GM12872 (cell line): ENCODE measurements around the gene ZNF219.

ENCODE experiments used
- CTCF ChIP-seq: IDR thresholded peaks from 3 replicates; pipeline ENCODE4 v1.5.1; 2011; ENCODE audit warnings: low read depth, mild to moderate bottlenecking, low read length, moderate library complexity; ENCODE audit not compliant: insufficient read depth

The ZNF219 gene

GRCh38 chr14:21084396-21084795, 14.1 kb downstream of the ZNF219 start:
- no peak for TF ChIP-seq CTCF

- TF ChIP-seq CTCF = no peak
These were observed 14.7 kb downstream of the ZNF219 start for GRCh38 chr14:21083565-21084325.

- TF ChIP-seq CTCF = no peak
These were observed 16.8 kb downstream of the ZNF219 start for GRCh38 chr14:21081521-21082142.

- no peak for TF ChIP-seq CTCF
These were observed 19.7 kb downstream of the ZNF219 start for GRCh38 chr14:21078726-21079125.

GRCh38 chr14:21078287-21078686, 20.2 kb downstream of the ZNF219 start:
- no peak for TF ChIP-seq CTCF

- no peak for TF ChIP-seq CTCF
These were observed 20.8 kb downstream of the ZNF219 start for GRCh38 chr14:21077672-21078071.

- TF ChIP-seq CTCF = no peak
These were observed 22.6 kb downstream of the ZNF219 start for GRCh38 chr14:21075719-21076437.
